HG02642 (cell line): Measurements from ENCODE around the gene LSP1.
A peak's percentile ranks its signal among the peaks of the same experiment; 100 is the strongest.
"Not testable (repeated sequence)": the region's sequence is repeated elsewhere in the genome, so short reads cannot be mapped to it uniquely, and the experiment has no call there.

ENCODE experiments used
- ATAC-seq: cut with Tn5 transposase; IDR thresholded peaks from one replicate; pipeline ENCODE4 v1.9.1; 2021; ENCODE audit warnings: mild to moderate bottlenecking; ENCODE audit not compliant: unreplicated experiment, poor library complexity

LSP1 gene, protein sequence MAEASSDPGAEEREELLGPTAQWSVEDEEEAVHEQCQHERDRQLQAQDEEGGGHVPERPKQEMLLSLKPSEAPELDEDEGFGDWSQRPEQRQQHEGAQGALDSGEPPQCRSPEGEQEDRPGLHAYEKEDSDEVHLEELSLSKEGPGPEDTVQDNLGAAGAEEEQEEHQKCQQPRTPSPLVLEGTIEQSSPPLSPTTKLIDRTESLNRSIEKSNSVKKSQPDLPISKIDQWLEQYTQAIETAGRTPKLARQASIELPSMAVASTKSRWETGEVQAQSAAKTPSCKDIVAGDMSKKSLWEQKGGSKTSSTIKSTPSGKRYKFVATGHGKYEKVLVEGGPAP

DNA sequence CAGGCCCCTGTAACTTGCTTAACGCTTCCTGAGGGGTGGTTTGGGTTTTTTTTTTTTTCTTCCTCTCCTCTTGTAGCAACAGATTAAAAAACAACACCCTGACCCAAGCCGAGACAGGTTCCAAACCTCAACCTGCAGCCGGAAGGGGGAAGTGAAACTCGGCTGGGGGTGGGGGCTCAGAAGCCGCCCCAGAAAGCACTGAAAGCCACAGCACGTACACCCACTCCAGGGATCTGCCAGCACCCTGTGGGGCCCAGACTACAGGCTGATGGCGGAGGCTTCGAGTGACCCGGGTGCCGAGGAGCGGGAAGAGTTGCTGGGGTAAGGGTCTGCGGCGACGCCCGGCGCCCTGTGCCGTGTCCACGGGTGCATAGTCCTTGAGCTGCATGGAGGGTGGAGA, at the start of gene LSP1:
Gene LSP1 (plus strand): TSS at position 208 of the 400 bp plus-strand sequence. CDS start 61 bp downstream, at position 269.
- ATAC-seq, result peak; percentile 46

DNA sequence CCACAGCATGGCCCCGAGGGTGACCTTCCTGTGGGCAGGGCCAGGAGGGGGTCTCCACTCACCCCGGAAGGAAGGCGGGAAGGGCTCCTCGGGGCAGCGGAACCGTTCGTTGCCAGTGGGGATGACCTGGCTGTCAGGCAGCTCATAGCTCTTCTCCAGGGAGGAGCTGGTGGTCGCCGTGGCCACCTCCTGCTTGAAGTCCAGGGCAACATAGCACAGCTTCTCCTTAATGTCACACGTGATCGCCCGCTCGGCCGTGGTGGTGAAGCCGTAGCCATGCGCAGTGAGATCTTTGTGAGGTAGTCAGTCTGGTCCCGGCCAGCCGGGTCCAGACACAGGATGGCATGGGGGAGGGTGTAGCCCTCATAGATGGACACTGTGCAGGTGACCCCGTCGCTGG, 49.6 kb upstream of the LSP1 start:
- no peak for ATAC-seq

DNA sequence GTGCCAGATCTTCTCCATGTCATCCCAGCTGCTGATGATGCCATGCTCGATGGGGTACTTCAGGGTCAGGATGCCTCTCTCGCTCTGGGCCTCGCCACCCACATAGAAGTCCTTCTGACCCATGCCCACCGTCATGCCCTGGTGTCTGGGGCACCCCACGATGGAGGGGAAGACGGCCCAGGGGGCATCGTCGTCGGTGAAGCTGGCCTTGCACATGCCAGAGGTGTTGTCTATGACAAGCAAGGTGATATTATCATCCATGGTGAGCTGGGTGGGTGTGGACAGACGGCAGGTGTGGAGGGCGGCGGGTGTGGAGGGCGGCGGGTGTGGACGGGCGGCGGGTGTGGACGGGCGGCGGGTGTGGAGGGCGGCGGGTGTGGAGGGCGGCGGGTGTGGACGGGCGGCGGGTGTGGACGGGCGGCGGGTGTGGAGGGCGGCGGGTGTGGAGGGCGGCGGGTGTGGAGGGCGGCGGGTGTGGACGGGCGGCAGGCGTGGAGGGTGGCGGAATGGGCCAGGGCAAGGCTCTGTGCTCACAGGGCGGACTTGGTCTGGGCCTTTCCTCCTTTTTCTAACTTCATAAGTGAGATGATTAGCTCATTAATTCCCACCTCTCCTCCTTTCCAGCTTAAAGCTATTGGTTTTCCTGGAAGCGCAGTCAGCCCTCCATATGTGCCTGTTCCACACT, 48.9 kb upstream of the LSP1 start:
- ATAC-seq, result not testable (repeated sequence)

DNA sequence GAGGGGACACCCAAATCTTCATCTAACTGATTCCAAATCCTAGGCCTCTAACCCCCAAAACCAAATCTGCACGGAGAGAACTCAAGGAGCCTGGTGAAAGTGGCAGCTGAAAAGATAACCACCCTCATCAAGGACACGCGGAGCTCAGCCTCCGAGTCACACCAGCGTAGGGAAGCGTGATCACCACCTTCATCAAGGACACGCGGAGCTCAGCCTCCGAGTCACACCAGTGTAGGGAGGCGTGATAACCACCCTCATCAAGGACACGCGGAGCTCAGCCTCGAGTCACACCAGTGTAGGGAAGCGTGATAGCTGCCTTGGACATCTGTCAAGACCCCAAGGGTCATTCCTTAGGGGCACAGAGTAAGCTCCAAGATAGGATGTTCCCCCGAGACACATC, 47.4 kb upstream of the LSP1 start:
- ATAC-seq, result no peak

DNA sequence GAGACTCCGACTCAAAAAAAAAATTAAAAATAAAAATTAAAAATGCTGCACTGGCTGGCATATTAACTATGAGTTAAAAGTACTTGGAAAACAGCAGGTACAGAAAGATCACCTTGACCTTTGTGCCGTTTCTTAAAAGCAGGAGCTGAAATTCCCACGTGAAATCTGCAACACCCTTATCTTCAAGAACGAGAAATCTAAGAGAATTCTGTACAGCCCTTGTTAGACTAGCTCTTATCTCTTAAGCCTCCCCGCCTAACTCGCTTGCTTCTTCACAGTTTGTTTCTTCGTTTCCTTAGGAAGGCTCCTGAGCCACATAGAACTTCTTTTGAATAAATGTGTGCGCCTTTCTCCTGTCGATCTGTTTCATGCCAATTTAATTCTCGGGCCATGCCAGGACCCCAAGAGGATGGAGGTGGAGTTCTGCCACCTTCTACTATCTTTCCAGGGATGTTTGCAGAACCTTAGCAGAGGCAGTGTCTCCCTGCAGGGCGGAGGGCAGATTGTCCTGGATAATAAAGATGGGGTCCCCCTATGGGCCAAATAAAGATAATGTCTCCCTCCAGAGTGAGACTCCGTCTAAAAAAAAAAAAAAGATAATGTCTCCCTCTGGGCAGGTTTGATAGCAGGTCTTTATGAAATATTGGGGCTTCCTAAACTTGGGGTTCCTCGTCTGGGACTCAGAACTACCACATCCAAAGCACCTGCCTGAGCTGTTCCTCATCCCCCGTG, 45.5 kb upstream of the LSP1 start:
- ATAC-seq, result no peak

DNA sequence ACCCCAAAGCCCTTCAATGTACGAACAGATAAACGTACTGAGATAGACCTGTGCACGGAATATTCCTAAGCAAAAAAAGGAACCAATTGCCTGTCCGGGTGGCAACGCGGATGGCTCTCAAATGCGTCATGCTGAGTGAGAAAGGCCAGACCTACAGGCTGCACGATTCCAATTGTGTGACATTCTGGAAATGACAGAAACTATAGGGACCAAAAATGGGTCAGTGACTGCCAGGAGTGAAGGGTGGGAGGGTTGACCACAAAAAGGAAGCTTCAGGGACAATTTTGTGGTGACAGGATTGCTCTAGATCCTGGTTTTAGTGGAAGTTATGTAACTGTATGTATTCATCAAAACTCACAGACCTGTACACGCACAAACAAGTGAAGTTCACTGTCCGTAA, 42.1 kb upstream of the LSP1 start:
- no peak for ATAC-seq

DNA sequence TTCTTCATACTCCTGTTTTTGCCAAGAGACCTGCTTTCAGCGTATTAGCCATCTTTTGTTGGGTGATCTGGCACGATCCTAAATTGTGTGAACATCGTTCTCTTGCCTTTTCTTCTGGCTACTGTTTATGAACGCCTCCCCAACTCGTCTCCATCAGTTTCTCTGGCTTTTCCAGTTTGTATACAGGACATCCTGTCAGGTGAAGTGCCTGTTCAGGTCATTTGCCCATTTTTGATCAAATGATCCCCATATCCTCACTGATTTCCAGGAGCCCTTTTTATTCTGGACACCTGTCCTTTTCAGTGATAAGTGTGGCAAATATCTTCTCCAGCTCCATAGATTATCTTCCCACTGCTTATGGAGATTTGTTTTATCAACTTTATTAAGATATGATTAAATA, 40.6 kb upstream of the LSP1 start:
- no peak for ATAC-seq

DNA sequence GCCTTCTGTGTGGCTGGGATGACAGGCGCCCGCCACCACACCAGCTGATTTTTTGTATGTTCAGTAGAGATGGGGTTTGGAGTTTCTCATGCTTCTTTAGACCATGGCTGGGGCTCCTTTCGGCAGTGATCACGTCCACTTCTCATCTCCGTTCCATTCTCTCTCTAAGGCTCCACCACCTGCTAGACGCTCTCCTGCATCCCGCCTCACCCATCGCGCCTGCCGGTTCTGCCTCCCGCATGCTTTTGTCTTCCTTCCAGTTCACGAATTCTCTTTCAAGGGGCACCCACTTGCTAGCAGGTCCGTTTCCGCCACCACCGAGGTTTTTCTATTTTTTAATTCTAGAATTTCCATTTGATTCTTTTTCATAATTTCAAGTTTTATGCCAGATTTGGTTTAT, 40.1 kb upstream of the LSP1 start:
- no peak for ATAC-seq

DNA sequence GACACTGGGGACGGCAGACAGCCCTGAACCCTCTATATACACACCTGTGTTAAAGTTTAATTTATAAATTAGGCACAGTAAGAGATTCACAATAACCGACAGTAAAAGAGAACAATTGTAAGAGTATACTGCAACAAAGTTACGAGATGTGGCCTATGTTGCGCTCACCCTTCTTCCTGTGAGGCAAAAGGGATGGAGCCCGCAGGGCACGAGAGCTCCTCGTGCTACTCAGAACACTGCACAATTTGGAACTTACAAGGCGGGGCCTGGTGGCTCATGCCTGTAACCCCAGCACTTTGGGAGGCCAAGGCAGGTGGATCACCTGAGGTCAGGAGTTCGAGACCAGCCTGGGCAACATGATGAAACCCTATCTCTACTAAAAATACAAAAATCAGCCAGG, 39.5 kb upstream of the LSP1 start:
- not testable (repeated sequence) for ATAC-seq

DNA sequence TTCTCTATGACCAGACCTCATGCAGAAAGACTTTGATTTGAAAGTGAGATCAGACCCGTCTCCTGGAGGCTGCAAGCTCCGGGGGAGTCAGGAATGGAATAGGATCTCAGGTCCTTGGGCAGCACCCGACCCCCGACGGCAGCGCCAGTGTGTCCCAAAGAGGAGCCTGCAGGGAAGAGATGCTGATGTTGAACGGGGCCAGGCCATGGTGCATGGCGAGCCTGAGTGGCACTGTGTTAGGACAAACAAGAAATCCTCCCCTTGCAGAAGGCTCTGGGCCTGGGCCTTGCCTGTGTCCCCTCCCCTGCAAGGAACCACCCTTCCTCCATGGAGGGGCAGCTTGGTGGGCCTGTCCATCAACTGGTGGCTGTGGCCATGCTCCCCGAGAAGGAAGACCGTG, 38.2 kb upstream of the LSP1 start:
- no peak for ATAC-seq

DNA sequence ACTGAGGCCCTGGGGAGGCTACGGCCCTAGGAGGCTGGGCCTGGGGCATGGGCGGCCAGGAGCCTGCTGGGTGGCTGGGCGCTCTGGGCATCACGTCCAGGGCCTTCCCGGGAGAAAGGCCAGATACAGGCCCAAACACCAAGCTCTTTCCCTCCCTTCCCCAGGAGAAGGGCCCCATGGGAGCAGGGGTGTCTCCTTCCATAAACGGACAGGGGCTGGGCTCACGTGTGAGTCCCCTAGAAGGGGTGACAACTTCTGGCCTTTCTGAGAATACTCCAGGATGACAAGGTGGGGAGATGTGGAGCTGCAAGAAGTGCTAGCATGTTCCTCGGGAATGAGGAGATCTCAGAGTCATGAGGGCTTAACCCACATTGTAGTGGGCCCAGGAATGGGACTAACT, 37.6 kb upstream of the LSP1 start:
- ATAC-seq, result no peak

DNA sequence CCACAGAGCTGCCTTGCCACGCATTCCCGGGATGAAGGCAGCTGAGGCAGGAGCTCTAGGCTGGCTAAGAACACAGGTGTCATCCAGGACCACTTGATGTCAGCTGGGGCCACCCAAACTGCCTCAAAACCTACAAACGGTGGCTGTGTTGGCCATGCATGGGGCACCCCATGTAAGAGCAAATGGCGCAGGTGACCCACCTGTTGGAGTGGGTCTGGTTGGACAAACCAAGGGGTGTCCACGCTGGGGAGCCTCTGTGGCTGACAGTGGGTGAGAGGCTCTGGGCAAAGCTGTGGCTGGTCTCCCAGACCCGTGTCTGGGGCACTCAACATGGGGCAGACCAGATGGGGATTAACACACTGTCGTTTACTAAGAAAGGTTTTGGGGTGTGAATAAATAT, 37.1 kb upstream of the LSP1 start:
- no peak for ATAC-seq

DNA sequence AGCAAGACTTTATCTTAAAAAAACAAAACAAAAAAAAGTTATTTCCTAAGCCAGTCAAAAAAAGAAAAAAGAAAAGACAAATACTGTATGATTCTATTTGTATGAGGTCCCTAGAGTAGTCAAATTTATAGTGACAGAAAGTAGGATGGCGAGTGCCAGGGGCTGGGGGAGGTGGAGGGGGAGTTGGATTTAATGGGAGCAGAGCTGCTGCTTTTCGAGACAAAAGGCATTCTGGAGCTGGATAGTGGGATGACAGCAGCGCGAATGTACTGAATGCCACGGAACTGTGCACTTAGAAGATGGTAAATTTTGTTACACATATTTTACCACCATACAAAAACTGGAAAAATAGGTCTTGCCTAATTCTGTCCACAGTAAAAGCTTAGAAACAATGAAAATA, 35.9 kb upstream of the LSP1 start:
- no peak for ATAC-seq

DNA sequence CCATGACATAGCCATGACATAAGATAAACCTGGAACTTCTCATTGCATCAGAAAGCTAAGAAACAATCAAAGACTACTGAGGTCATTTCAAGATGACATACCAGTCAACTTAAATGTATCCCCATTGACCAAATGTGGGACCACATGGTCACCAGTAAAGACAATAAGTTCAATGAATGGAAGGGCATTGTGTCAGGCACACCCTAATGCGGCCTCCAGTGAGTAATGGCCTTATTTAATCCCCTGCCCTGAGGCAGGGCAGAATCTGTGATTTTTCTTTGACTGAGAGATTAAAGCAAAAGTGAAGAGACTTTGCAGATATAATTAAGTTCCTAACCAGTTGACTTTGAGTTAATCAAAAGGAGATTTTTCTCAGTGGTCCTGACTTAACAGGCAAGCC, 35.4 kb upstream of the LSP1 start:
- ATAC-seq, result no peak

DNA sequence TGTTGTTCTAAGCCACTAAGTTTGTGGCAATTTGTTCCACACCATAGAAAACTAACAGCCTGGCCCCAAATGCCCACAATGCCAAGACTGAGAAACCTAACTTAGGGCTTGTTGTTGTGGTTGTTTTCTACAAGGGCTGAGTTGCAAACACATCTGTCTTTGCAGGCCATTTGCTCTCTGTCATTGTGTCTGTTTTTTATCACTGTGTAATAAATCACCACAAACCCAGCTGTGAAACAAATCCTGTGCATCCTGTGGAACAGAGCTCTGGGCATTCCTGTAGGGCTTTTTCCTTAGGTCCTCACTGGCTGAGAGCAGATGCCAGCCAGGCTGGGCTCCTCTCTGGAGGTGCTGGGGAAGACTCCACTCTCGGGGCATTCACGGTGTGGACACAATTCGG, 33.8 kb upstream of the LSP1 start:
- no peak for ATAC-seq

DNA sequence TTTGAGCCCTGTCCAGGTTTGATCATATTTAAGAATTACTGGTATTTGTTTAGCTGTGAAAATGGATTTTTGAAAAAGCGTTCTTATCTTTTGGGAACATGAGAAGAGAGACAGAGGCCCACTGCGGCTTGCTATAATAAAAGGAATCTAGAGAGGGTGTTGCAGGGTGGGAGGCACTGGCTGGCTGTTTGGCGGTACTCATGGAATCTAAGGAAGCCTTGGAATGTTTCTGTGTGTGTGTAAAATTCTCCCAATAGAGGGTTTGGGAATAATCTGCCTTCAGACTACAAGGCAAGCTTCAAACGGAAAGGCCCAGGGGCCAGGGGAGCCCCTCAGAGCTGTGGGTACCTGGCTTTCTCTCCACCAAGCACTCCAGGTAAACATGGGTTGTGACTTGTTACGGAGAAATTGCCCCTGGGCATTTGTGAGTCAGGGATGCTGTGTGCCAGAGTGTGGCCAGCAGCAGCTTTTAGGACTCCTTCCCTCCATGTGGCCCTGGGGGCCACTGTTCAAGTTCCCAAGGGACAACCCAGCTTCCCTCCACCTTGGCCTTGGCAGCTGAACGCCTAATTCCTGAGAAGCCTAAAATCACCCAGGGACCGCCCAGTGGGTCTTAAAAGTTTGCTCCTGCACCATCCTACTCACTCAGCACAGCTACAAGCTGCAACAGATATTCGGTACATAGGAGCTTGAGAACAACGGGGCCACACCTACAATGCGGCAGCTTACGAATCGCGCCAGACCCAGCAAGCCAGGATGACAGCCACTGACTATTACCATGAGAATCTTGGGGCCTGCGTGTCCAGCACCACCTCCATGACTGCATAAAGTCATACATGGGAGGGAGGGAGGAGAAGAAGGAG, 32.2 kb upstream of the LSP1 start:
- ATAC-seq, result no peak

DNA sequence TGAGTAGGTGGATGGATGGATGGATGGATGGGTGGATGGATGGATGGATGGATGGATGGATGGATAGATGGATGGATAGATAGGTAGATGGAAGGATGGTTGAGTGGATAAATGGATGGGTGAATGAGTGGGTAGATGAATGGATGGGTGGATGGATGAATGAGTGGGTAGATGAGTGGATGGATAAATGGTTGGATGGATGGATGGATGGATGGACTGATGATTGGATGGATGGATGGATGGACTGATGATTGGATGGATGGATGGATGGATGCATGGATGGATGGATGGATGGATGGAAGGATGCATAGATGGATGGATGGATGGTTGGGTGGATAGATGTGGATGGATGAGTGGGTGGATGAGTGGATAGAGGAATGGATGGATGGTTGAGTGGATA, 31.3 kb upstream of the LSP1 start:
- no peak for ATAC-seq

DNA sequence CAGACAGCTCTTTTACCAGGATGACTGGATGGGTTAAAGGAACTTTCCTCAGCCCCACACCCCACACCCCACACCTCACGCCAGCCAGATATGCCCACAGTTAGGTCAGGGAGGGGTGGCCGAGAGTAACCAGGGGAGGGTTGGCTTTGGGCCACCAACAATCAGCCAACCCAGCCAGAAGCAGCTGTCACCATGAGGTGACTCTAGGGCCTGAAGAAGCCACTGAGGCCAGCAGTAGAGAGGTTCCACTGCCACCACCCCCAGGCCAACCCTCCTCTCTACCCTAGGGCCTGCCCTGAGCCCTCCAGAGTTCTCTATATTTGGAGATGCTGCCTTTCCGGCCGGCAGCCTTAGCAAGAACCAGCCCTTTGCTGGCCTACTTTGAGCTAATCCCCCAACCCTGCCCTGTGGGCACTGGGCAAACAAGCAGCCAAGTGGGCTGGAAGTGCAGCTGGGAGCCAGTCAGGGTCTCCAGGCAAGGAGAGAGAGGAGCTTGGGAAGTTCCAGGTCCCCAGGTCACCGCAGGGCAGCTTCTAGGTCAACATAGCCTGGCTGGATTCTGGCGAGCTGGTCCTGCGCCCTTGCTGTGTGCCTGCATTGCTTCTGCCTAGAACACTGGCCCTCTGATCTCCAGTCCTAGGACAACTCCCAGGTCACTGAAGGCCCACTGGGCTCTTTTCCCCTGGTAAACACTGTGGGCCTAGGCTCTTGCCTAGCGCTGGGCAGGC, 30.1 kb upstream of the LSP1 start:
- ATAC-seq, result no peak

DNA sequence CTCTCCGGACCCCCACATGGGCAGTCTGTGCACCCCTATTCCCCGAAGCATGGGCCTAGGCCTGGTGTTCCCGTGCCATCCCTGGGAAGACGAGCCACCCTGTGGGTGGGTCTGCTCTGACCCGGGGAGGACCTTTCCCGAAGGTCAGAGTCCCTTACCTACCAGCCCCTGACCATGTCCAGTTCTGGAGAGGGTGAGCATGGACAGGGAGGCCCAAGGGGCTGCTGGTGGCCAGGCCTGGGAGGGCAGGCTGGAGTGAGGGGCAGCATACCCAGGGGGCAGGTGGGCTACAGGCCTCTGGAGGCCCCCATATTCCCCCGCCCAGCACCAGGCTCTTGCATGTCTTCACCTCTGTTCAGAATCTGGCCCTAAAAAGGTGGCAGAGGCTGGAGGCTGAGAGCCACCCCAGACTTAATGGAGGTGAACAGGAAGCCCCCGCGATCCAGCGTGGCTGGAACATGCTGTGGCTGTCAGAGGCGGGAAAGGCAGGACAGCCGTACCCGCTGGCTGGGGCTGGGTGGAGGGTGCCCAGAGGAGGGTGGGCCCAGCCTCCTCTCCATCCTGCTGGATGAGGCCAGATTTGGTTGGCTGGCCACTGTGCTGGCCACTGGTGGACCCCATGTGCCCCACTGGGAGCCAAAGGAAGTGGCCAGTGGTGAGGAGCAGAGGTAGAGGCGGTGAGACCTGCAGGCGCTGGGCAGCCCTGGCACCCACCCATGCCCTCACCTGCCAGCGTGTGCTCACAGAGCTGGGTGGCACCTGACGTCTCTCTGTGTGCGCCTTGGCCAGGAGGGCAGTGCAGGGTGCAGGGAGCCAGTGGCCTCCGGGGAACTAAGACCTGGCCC, 29.3 kb upstream of the LSP1 start:
- ATAC-seq, result no peak
